H1 (cell line): Measurements from ENCODE around the gene TTLL9.

Experiments
- BCL11A ChIP-seq, 2 experiments: IDR thresholded peaks; one replicate each; pipeline ENCODE4 v1.6.1; 2011; ENCODE audit warnings: low read depth in 2 of 2, low read length in 2 of 2, mild to moderate bottlenecking in 2 of 2
- CBX8 ChIP-seq: fragments of 300-800, 300-1000 bp; sonication (generic); IDR thresholded peaks from 2 replicates; pipeline ENCODE4 v1.7.1; 2016; ENCODE audit warnings: low read depth, low read length, borderline replicate concordance
- CHD2 ChIP-seq: IDR thresholded peaks from 2 replicates; pipeline ENCODE4 v1.6.1; 2012; ENCODE audit warnings: low read length, improper control_type of control experiment
- NANOG ChIP-seq: IDR thresholded peaks from 2 replicates; pipeline ENCODE4 v1.6.1; 2011; ENCODE audit warnings: low read length, low read depth, mild to moderate bottlenecking, inconsistent platforms; ENCODE audit not compliant: insufficient read depth, poor library complexity, severe bottlenecking
- RXRA ChIP-seq: IDR thresholded peaks from 2 replicates; pipeline ENCODE4 v1.6.1; 2011; ENCODE audit warnings: low read depth, mild to moderate bottlenecking, low read length, moderate library complexity; ENCODE audit not compliant: insufficient read depth
- SIN3A ChIP-seq, 2 experiments: IDR thresholded peaks in 1 of 2; conservative IDR thresholded peaks in 1 of 2; 2 replicates each; pipeline ENCODE4 v1.6.1; 2011 to 2012; ENCODE audit warnings: low read length in 2 of 2, improper control_type of control experiment in 1 of 2, low read depth in 1 of 2, mild to moderate bottlenecking in 1 of 2
- TF ChIP-seq, protein P1 (sequence below), 3 experiments: IDR thresholded peaks; 1 replicate in 2 of 3; 2 replicates in 1 of 3; pipeline versions ENCODE4 v1.5.1 to v1.6.1; 2011; ENCODE audit warnings: low read length in 3 of 3, mild to moderate bottlenecking in 3 of 3, inconsistent platforms in 2 of 3, low read depth in 1 of 3, moderate library complexity in 1 of 3; ENCODE audit not compliant: insufficient read depth in 1 of 3; ENCODE audit errors: control extremely low read depth in 1 of 3

DNA sequence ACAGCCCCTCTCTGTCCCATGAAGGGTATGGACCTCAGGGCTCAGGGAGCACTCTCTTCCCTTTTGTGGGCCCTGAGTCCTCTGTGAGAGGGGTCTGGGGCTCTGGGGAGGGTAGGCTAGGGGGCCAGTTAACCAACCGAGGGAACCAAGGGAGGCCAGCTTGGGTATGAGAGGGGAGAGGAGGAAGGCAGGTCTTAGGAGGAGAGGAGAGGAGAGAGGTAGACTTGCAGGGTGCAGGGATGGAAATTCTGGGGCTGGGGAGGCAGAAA lies 827 bp upstream of the TTLL9 start:
- TF ChIP-seq CBX8 (no peak), SIN3A (conservative IDR thresholded peaks at IDR 0.05 in 1 of 2, IDR thresholded peaks at IDR 0.05 in 1 of 2; ENCODE audit: low read depth in 1 of 2, low read length in 2 of 2) (no peak), NANOG (no peak), BCL11A (IDR thresholded peaks at IDR 0.05; ENCODE audit: low read depth in 2 of 2, low read length in 2 of 2) (no peak), RXRA (no peak), CHD2 (no peak)
- TF ChIP-seq, protein P1, sequence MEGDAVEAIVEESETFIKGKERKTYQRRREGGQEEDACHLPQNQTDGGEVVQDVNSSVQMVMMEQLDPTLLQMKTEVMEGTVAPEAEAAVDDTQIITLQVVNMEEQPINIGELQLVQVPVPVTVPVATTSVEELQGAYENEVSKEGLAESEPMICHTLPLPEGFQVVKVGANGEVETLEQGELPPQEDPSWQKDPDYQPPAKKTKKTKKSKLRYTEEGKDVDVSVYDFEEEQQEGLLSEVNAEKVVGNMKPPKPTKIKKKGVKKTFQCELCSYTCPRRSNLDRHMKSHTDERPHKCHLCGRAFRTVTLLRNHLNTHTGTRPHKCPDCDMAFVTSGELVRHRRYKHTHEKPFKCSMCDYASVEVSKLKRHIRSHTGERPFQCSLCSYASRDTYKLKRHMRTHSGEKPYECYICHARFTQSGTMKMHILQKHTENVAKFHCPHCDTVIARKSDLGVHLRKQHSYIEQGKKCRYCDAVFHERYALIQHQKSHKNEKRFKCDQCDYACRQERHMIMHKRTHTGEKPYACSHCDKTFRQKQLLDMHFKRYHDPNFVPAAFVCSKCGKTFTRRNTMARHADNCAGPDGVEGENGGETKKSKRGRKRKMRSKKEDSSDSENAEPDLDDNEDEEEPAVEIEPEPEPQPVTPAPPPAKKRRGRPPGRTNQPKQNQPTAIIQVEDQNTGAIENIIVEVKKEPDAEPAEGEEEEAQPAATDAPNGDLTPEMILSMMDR (IDR thresholded peaks at IDR 0.05; ENCODE audit: control extremely low read depth in 1 of 3, insufficient read depth in 1 of 3, low read depth in 1 of 3, low read length in 3 of 3): no peak
